OCI-LY1 (cell line): ENCODE results near the gene SLC41A1.
"Not testable (repeated sequence)": the region's sequence is repeated elsewhere in the genome, so short reads cannot be mapped to it uniquely, and the experiment has no call there.

Experiments used
- H2AFZ ChIP-seq: fragments of 200-600 bp; sonication (generic), shearing (Covaris generic); 2 replicates; pipeline ENCODE4 v1.6.0; 2014; ENCODE audit warnings: antibody characterized with exemption, mild to moderate bottlenecking, low read length
- H3F3A ChIP-seq: fragments of 200-600 bp; sonication (generic), shearing (Covaris generic); 2 replicates; pipeline ENCODE4 v1.6.0; 2014; ENCODE audit warnings: mild to moderate bottlenecking, antibody characterized with exemption, low read length, moderate library complexity; ENCODE audit not compliant: insufficient read depth
- H3K27ac ChIP-seq: fragments of 200-600 bp; sonication (generic); 2 replicates; pipeline ENCODE4 v1.5.1; 2014; ENCODE audit warnings: low read length, mixed run types, mild to moderate bottlenecking, low read depth; ENCODE audit not compliant: poor library complexity, severe bottlenecking
- H3K27me3 ChIP-seq: fragments of 200-600 bp; sonication (generic); 2 replicates; pipeline ENCODE4 v1.6.0; 2014; ENCODE audit warnings: antibody characterized with exemption, mild to moderate bottlenecking, low read length, moderate library complexity; ENCODE audit not compliant: insufficient read depth
- H3K36me3 ChIP-seq: fragments of 200-600 bp; sonication (generic); 2 replicates; pipeline ENCODE4 v1.6.1; 2014; ENCODE audit warnings: mild to moderate bottlenecking, antibody characterized with exemption, low read length, moderate library complexity, mixed read lengths; ENCODE audit not compliant: insufficient read depth
- H3K4me1 ChIP-seq: fragments of 200-600 bp; sonication (generic); 2 replicates; pipeline ENCODE4 v1.5.1; 2014; ENCODE audit warnings: mild to moderate bottlenecking, low read length, moderate library complexity; ENCODE audit not compliant: insufficient read depth, severe bottlenecking
- H3K4me2 ChIP-seq: fragments of 200-600 bp; sonication (generic), shearing (Covaris generic); 2 replicates; pipeline ENCODE4 v1.6.1; 2014; ENCODE audit warnings: low read length
- H3K4me3 ChIP-seq: fragments of 200-600 bp; sonication (generic); 2 replicates; pipeline ENCODE4 v1.5.1; 2014; ENCODE audit warnings: low read length, low read depth, mild to moderate bottlenecking, mixed read lengths; ENCODE audit not compliant: poor library complexity, severe bottlenecking
- H3K79me2 ChIP-seq: fragments of 200-600 bp; shearing (Covaris generic); 2 replicates; pipeline ENCODE4 v1.6.1; 2016; ENCODE audit warnings: mixed run types, low read length, mixed read lengths; ENCODE audit not compliant: insufficient read depth
- H3K9ac ChIP-seq: fragments of 200-600 bp; sonication (generic), shearing (Covaris generic); 2 replicates; pipeline ENCODE4 v1.6.1; 2014; ENCODE audit warnings: mild to moderate bottlenecking, low read length, mixed read lengths
- H3K9me2 ChIP-seq: fragments of 200-600 bp; sonication (generic), shearing (Covaris generic); 2 replicates; pipeline ENCODE4 v1.6.1; 2014; ENCODE audit warnings: low read depth, mild to moderate bottlenecking, low read length, mixed read lengths
- H3K9me3 ChIP-seq: fragments of 200-600 bp; shearing (Covaris generic); 2 replicates; pipeline ENCODE4 v1.6.1; 2014; ENCODE audit warnings: low read length, mixed read lengths
- H4K20me1 ChIP-seq: fragments of 200-600 bp; sonication (generic), shearing (Covaris generic); 2 replicates; pipeline ENCODE4 v1.6.0; 2016; ENCODE audit warnings: mild to moderate bottlenecking, low read length; ENCODE audit not compliant: insufficient read depth
- EZH2 ChIP-seq: fragments of 200-600 bp; sonication (generic), shearing (Covaris generic); IDR thresholded peaks from 2 replicates; pipeline ENCODE4 v1.8.0; 2017; ENCODE audit warnings: borderline replicate concordance, mixed run types, mild to moderate bottlenecking, antibody characterized with exemption, low read length, moderate library complexity, mixed read lengths
- TF ChIP-seq, protein P1 (sequence below): fragments of 200-600 bp; sonication (generic), shearing (Covaris generic); IDR thresholded peaks from 2 replicates; pipeline ENCODE4 v1.5.1; 2017; ENCODE audit warnings: mild to moderate bottlenecking, antibody characterized with exemption, low read length, moderate library complexity, mixed read lengths

SLC41A1 gene

DNA sequence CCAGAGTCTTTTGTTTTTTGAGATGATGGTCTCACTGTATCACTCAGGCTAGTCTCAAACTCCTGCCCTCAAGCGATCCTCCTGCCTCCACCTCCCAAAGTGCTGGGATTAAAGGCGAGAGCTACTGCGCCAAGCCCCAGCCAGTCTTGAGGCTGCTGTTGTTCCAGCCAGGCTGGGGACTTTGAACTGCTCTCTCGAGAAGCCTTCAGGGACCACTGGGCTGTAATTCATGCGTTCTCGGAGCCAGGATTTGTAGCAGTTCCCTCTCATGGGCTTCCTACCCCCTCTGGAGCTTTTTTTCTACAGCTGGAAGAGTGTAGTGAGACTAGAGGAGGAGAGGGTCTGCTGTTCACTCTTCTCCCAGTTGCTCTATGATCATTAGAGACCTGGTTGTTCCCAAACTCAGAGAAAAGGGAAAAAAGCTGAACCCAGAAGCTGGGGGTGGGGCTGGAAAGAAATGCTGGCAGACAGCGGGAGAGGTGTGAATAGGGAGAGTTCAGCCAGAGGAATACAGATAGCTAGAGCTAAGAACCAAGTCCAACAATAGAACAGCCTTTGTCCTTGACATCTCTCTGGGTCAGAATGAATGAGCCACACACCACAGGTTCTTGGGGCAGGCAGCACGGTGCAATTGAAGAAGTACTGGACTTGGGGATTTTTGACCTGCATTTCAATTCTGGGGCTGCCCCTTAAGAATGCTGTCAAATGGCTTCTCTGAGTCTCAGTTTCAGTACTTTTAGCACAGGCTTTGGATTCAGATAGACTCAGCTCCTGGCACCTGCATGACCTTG is 13.2 kb upstream of the SLC41A1 start:
- Histone ChIP-seq H3K4me1 (no peaks in the 10 kb centered on the region), H3K9me2 (no peaks in the 10 kb centered on the region), H4K20me1 (no peaks in the 10 kb centered on the region), H3K9me3 (0 out of 2 replicates have a peak, but pooled peaks cover 2% of the 10 kb centered on the region), H3K79me2 (no peaks in the 10 kb centered on the region), H2AFZ (no peak overlapping the region), H3F3A (no peaks in the 10 kb centered on the region), H3K9ac (no peak overlapping the region), H3K27ac (no peak overlapping the region), H3K4me2 (no peak overlapping the region), H3K4me3 (no peak overlapping the region), H3K27me3 (no peaks in the 10 kb centered on the region; the same call in 1 of the 2 replicates), H3K36me3 (no peaks in the 10 kb centered on the region)
- TF ChIP-seq, protein P1, sequence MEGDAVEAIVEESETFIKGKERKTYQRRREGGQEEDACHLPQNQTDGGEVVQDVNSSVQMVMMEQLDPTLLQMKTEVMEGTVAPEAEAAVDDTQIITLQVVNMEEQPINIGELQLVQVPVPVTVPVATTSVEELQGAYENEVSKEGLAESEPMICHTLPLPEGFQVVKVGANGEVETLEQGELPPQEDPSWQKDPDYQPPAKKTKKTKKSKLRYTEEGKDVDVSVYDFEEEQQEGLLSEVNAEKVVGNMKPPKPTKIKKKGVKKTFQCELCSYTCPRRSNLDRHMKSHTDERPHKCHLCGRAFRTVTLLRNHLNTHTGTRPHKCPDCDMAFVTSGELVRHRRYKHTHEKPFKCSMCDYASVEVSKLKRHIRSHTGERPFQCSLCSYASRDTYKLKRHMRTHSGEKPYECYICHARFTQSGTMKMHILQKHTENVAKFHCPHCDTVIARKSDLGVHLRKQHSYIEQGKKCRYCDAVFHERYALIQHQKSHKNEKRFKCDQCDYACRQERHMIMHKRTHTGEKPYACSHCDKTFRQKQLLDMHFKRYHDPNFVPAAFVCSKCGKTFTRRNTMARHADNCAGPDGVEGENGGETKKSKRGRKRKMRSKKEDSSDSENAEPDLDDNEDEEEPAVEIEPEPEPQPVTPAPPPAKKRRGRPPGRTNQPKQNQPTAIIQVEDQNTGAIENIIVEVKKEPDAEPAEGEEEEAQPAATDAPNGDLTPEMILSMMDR = no peak
- TF ChIP-seq EZH2 = no peak

DNA sequence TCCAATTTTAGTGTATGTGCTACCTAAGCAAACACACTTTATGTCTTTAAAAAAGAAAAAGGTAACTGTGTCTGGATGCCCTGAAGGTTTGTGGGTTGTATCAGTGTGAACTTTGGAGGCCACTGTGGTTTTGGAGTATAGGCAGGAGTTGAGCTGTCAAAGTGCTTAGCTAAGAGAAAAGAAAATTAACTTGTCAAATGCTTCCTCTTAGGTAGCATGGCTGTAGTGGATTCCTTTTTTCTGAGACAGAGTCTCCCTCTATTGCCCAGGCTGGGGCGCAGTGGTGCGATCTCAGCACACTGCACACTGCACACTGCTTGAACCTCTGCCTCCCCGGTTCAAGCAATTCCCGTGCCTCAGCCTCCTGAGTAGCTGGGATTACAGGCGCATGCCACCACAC is 11.2 kb upstream of the SLC41A1 start:
- H2AFZ ChIP-seq = no peak overlapping the region
- H4K20me1 ChIP-seq = no peaks in the 10 kb centered on the region
- no peaks in the 10 kb centered on the region for H3K36me3 ChIP-seq
- no peak overlapping the region for H3K9ac ChIP-seq
- H3K79me2 ChIP-seq = no peaks in the 10 kb centered on the region
- H3F3A ChIP-seq = no peaks in the 10 kb centered on the region
- H3K4me1 ChIP-seq = no peaks in the 10 kb centered on the region
- H3K27me3 ChIP-seq = no peaks in the 10 kb centered on the region; the same call in 1 of the 2 replicates
- no peak overlapping the region for H3K4me2 ChIP-seq
- H3K4me3 ChIP-seq = no peak overlapping the region
- TF ChIP-seq EZH2 = no peak
- TF ChIP-seq, protein P1 = no peak
- H3K9me3 ChIP-seq = 0 out of 2 replicates have a peak, but pooled peaks cover 2% of the 10 kb centered on the region
- H3K9me2 ChIP-seq = no peaks in the 10 kb centered on the region
- no peak overlapping the region for H3K27ac ChIP-seq

DNA sequence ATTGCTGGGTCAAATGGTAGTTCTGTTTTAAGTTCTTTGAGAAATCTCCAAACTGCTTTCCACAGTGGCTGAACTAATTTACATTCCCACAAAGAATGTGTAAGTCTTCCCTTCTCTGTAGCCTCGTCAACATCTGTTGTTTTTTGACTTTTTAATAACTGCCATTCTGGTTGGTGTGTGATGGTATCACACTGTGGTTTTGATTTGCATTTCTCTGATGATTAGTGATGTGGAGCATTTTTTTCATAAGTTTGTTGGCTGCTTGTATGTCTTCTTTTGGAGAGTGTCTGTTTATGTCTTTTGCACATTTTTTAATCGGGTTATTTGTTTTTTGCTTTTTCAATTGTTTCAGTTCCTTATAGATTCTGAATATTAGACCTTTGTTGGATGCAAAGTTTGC is 10.3 kb upstream of the SLC41A1 start:
- H3F3A ChIP-seq, H3K9me2 ChIP-seq, H3K4me3 ChIP-seq, H3K79me2 ChIP-seq, H3K4me1 ChIP-seq, H4K20me1 ChIP-seq, H3K27ac ChIP-seq, H3K27me3 ChIP-seq, H3K9me3 ChIP-seq, H3K36me3 ChIP-seq, H3K9ac ChIP-seq, H2AFZ ChIP-seq, H3K4me2 ChIP-seq: not testable (repeated sequence)

DNA sequence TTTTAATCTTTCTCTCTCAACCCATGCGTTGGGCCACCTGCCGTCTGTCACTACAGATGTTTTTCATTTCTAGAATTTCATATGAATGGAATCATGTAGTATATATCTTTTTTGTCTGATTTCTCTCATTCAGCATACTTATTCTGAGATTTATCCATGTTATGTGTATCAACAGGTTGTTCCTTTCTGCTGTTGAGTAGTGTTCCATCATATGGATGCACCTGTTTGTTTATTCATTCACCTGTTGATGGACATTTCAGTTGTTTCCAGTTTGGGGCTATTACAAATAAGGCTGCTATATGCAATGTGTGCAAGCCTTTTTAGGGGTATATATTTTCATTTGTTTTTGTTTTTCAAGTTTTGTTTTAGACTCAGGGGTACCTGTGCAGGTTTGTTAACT is 9.4 kb upstream of the SLC41A1 start:
- 0 out of 2 replicates have a peak, but pooled peaks cover 2% of the 10 kb centered on the region for H3K9me3 ChIP-seq
- no peaks in the 10 kb centered on the region; the same call in 1 of the 2 replicates for H3K27me3 ChIP-seq
- H3K4me1 ChIP-seq = no peaks in the 10 kb centered on the region
- no peak for TF ChIP-seq EZH2
- TF ChIP-seq, protein P1 = no peak
- H3K9me2 ChIP-seq = no peaks in the 10 kb centered on the region
- no peaks in the 10 kb centered on the region for H4K20me1 ChIP-seq
- no peak overlapping the region for H3K4me3 ChIP-seq
- H3K9ac ChIP-seq = no peak overlapping the region
- H3F3A ChIP-seq = no peaks in the 10 kb centered on the region
- H3K36me3 ChIP-seq = no peaks in the 10 kb centered on the region
- H3K4me2 ChIP-seq = no peak overlapping the region
- H3K27ac ChIP-seq = no peak overlapping the region
- no peak overlapping the region for H2AFZ ChIP-seq
- no peaks in the 10 kb centered on the region for H3K79me2 ChIP-seq
